DMS114 treated with DMSO at 0.1 percent for 48 hours (cell line): ENCODE measurements around the gene GLIPR1.
A peak's percentile ranks its signal among the peaks of the same experiment; 100 is the strongest.
"Not testable (repeated sequence)": the region's sequence is repeated elsewhere in the genome, so short reads cannot be mapped to it uniquely, and the experiment has no call there.

Experiments
- DNase-seq: peaks from one replicate; lab custom pipeline; 2025; ENCODE audit not compliant: unreplicated experiment; lab: John Stamatoyannopoulos, UW

The GLIPR1 gene

GRCh38 chr12:75509621-75510020 is 29.1 kb downstream of the GLIPR1 start:
- no peak for DNase-seq

- DNase-seq, result peak; percentile 98
These were observed 30.8 kb downstream of the GLIPR1 start, which contains the start of gene KRR1 for GRCh38 chr12:75511116-75512048. Gene KRR1, minus strand, starts transcription at chr12:75511609. Its CDS starts 12 bp downstream, at chr12:75511597.

GRCh38 chr12:75521224-75521623 is 40.7 kb downstream of the GLIPR1 start:
- not testable (repeated sequence) for DNase-seq

- not testable (repeated sequence) for DNase-seq
These were observed 41.6 kb downstream of the GLIPR1 start for GRCh38 chr12:75522124-75522523.

GRCh38 chr12:75525263-75525662 is 44.7 kb downstream of the GLIPR1 start:
- DNase-seq, result no peak

- peak; percentile 57 for DNase-seq
These were observed 46.3 kb downstream of the GLIPR1 start for GRCh38 chr12:75526655-75527511.

GRCh38 chr12:75528272-75528671 is 47.7 kb downstream of the GLIPR1 start:
- DNase-seq, result no peak

- DNase-seq, result no peak
These were observed 48.1 kb downstream of the GLIPR1 start for GRCh38 chr12:75528692-75529091.

GRCh38 chr12:75529316-75529715 is 48.8 kb downstream of the GLIPR1 start:
- DNase-seq, result no peak

GRCh38 chr12:75529826-75530225 is 49.3 kb downstream of the GLIPR1 start:
- DNase-seq, result no peak

- DNase-seq, result no peak
These were observed 52.7 kb downstream of the GLIPR1 start for GRCh38 chr12:75533239-75533638.

- DNase-seq, result no peak
These were observed 59.3 kb downstream of the GLIPR1 start for GRCh38 chr12:75539889-75540288.

- DNase-seq, result no peak
These were observed 62.4 kb downstream of the GLIPR1 start for GRCh38 chr12:75542942-75543341.

GRCh38 chr12:75543529-75543928 is 63.0 kb downstream of the GLIPR1 start:
- no peak for DNase-seq

- no peak for DNase-seq
These were observed 65.1 kb downstream of the GLIPR1 start for GRCh38 chr12:75545636-75546035.

GRCh38 chr12:75548879-75549278 is 68.3 kb downstream of the GLIPR1 start:
- no peak for DNase-seq

- no peak for DNase-seq
These were observed 69.4 kb downstream of the GLIPR1 start for GRCh38 chr12:75549989-75550388.

- no peak for DNase-seq
These were observed 70.1 kb downstream of the GLIPR1 start for GRCh38 chr12:75550401-75551240.

- DNase-seq, result no peak
These were observed 70.9 kb downstream of the GLIPR1 start for GRCh38 chr12:75551477-75551876.

- DNase-seq, result no peak
These were observed 72.8 kb downstream of the GLIPR1 start for GRCh38 chr12:75553398-75553797.
